A549 (cell line): ENCODE results near the gene KMO.

ENCODE experiments used
- CBX2 ChIP-seq: fragments of 200-600 bp; sonication (generic); IDR thresholded peaks from 2 replicates; pipeline ENCODE4 v1.6.1; 2016; ENCODE audit warnings: low read depth, mild to moderate bottlenecking, borderline replicate concordance
- CEBPB ChIP-seq, 2 experiments: fragments of >200 bp in 1 of 2; sonication (Bioruptor Twin) in 1 of 2; formaldehyde crosslinking in 1 of 2; IDR thresholded peaks; 2 replicates each; pipeline ENCODE4 v1.6.1; 2012 to 2016
- CTCF ChIP-seq: fragments of >200 bp; sonication (Bioruptor Twin); formaldehyde crosslinking; IDR thresholded peaks from 3 replicates; pipeline ENCODE4 v1.5.1; 2016
- ESRRA ChIP-seq: fragments of 150-350 bp; IDR thresholded peaks from 2 replicates; pipeline ENCODE4 v1.6.1; 2014; ENCODE audit warnings: mild to moderate bottlenecking, low read length, borderline replicate concordance
- MAFK ChIP-seq: fragments of 450-650 bp; IDR thresholded peaks from 2 replicates; pipeline ENCODE4 v1.6.1; 2014; ENCODE audit not compliant: partially characterized antibody
- POLR2A ChIP-seq: IDR thresholded peaks from 2 replicates; pipeline ENCODE4 v1.6.1; 2012; ENCODE audit warnings: mild to moderate bottlenecking, low read length

GRCh38 chr1:241603731-241604245 lies 71.6 kb downstream of the KMO start:
- TF ChIP-seq CTCF, result no peak
- TF ChIP-seq CEBPB (IDR thresholded peaks at IDR 0.05), result no peak
- no peak for TF ChIP-seq CBX2
- no peak for TF ChIP-seq POLR2A
- no peak for TF ChIP-seq MAFK
- no peak for TF ChIP-seq ESRRA
